PC-3 (cell line): ENCODE results near the gene ODF2L. TPM values are rescaled to one million over a fixed set of nuclear protein-coding genes. Genes with fewer than 3 reads are reported as not detected.

Experiments used
- ATAC-seq: fragments of 200-7000 bp; cut with Tn5 transposase; 2 replicates; pipeline ENCODE4 v1.9.1; 2020; ENCODE audit warnings: mild to moderate bottlenecking, moderate library complexity
- BruUV-seq: library from RNA; stranded (reverse); fragments of 400-500 nt; replicated peaks from 2 replicates; lab custom pipeline; 2021; lab: Mats Ljungman, UMichigan
- CTCF ChIA-PET: fragments of 300-600 bp; sonication (Branson Sonifier 250); formaldehyde crosslinking; loops from one replicate; lab custom pipeline; 2022; ENCODE audit warnings: antibody characterized with exemption; lab: Charles Lee
- POLR2A ChIA-PET: fragments of 300-600 bp; sonication (Branson Sonifier 250); formaldehyde crosslinking; loops from one replicate; lab custom pipeline; 2022; ENCODE audit warnings: antibody characterized with exemption; ENCODE audit not compliant: unreplicated experiment; lab: Charles Lee
- DNase-seq: peaks from one replicate; pipeline ENCODE4 v3.0.0-alpha.2; 2015
- H2AFZ ChIP-seq: fragments of 300-600 bp; sonication (generic); 2 replicates; pipeline ENCODE4 v1.6.0; 2016; ENCODE audit warnings: antibody characterized with exemption, low read length
- H3F3A ChIP-seq: fragments of 300-600 bp; sonication (generic); one replicate; pipeline ENCODE4 v1.6.0; 2017; ENCODE audit warnings: antibody characterized with exemption, low read length, control low read depth, mild to moderate bottlenecking; ENCODE audit not compliant: unreplicated experiment
- H3K27ac ChIP-seq: fragments of 300-600 bp; sonication (generic); 2 replicates; pipeline ENCODE4 v1.5.1; 2016; ENCODE audit warnings: mild to moderate bottlenecking, low read length
- H3K27me3 ChIP-seq: fragments of 300-600 bp; sonication (generic); 2 replicates; pipeline ENCODE4 v1.6.1; 2016; ENCODE audit warnings: low read length, mixed read lengths
- H3K36me3 ChIP-seq: fragments of 300-600 bp; sonication (generic); 2 replicates; pipeline ENCODE4 v1.6.1; 2016; ENCODE audit warnings: low read depth, mixed run types, low read length, mixed read lengths
- H3K4me1 ChIP-seq: fragments of 300-600 bp; sonication (generic); 2 replicates; pipeline ENCODE4 v1.5.1; 2016; ENCODE audit warnings: low read length; ENCODE audit not compliant: insufficient read depth
- H3K4me2 ChIP-seq: fragments of 300-600 bp; sonication (generic); 2 replicates; pipeline ENCODE4 v1.6.0; 2016; ENCODE audit warnings: low read length
- H3K4me3 ChIP-seq: fragments of 300-600 bp; sonication (generic); 2 replicates; pipeline ENCODE4 v1.5.1; 2016; ENCODE audit warnings: mild to moderate bottlenecking, low read length, mixed read lengths
- H3K79me2 ChIP-seq: fragments of 300-600 bp; sonication (generic); 2 replicates; pipeline ENCODE4 v1.6.1; 2017; ENCODE audit warnings: low read length, mixed read lengths
- H3K9ac ChIP-seq: fragments of 300-600 bp; sonication (generic); 2 replicates; pipeline ENCODE4 v1.6.0; 2016; ENCODE audit warnings: mild to moderate bottlenecking, low read length
- H3K9me2 ChIP-seq: fragments of 300-600 bp; sonication (generic); replicated peaks from 2 replicates; pipeline ENCODE4 v1.6.1; 2016; ENCODE audit warnings: mixed run types, low read length, mixed read lengths
- H3K9me3 ChIP-seq: fragments of 300-600 bp; sonication (generic); 2 replicates; pipeline ENCODE4 v1.6.1; 2016; ENCODE audit warnings: low read length, mixed read lengths
- H4K20me1 ChIP-seq: fragments of 300-600 bp; sonication (generic); 2 replicates; pipeline ENCODE4 v1.6.1; 2016; ENCODE audit warnings: low read length, mixed read lengths
- CTCF ChIP-seq: fragments of 300-600 bp; sonication (generic); conservative IDR thresholded peaks from 2 replicates; pipeline ENCODE4 v1.5.1; 2017; ENCODE audit warnings: antibody characterized with exemption, low read depth, mild to moderate bottlenecking, low read length
- EZH2 ChIP-seq: fragments of 300-600 bp; sonication (generic); IDR thresholded peaks from one replicate; pipeline ENCODE4 v1.6.1; 2017; ENCODE audit warnings: antibody characterized with exemption, mild to moderate bottlenecking, low read length; ENCODE audit not compliant: unreplicated experiment
- EZH2phosphoT487 ChIP-seq: fragments of 300-600 bp; sonication (generic); IDR thresholded peaks from 2 replicates; pipeline ENCODE4 v1.6.1; 2018; ENCODE audit warnings: mild to moderate bottlenecking, antibody characterized with exemption, low read length, borderline replicate concordance
- intact Hi-C: fragments of 100-400 bp; cut with micrococcal nuclease; formaldehyde crosslinking; loops from 2 replicates; pipeline ENCODE4 v1.9.0; 2023
- total RNA-seq: library from RNA; depleted of rRNA; stranded (reverse); fragments of >200 nt; gene quantifications from 2 replicates; pipeline ENCODE4 v1.2.3, GENCODE V29; 2014

Gene ODF2L
- total RNA-seq, 1 experiment from 2014 or later: 21.8 TPM

- no peak for DNase-seq
- ChIA-PET POLR2A (no interaction called here), CTCF (no interaction called here)
- Histone ChIP-seq H3K9me2 (no peaks in the 10 kb centered on the region), H3K79me2 (no peaks in the 10 kb centered on the region), H3K36me3 (no peaks in the 10 kb centered on the region), H3K9ac (no peak overlapping the region), H3K4me2 (no peak overlapping the region), H3K27me3 (peaks cover 64% of the 10 kb centered on the region), H3K27ac (no peak overlapping the region), H3K4me1 (no peaks in the 10 kb centered on the region), H3F3A (no peaks in the 10 kb centered on the region), H4K20me1 (no peaks in the 10 kb centered on the region), H3K9me3 (no peaks in the 10 kb centered on the region), H3K4me3 (no peak overlapping the region), H2AFZ (no peak overlapping the region)
- no TSS peak for BruUV-seq
- no peak for ATAC-seq
- intact Hi-C loops: no loop called here
- TF ChIP-seq CTCF (no peak), EZH2 (no peak), EZH2phosphoT487 (no peak)
These were observed 78.2 kb downstream of the ODF2L start for GRCh38 chr1:86317926-86318325.

GRCh38 chr1:86305731-86306130 is 90.4 kb downstream of the ODF2L start:
- H4K20me1 ChIP-seq: no peaks in the 10 kb centered on the region
- ATAC-seq (no peak), DNase-seq (no peak)
- H3K9ac ChIP-seq: no peak overlapping the region
- no peaks in the 10 kb centered on the region for H3K9me2 ChIP-seq
- no peak overlapping the region for H3K4me3 ChIP-seq
- H3K27me3 ChIP-seq: peaks cover 81% of the 10 kb centered on the region
- H3K36me3 ChIP-seq: no peaks in the 10 kb centered on the region
- H3K9me3 ChIP-seq: no peaks in the 10 kb centered on the region
- no peaks in the 10 kb centered on the region for H3K4me1 ChIP-seq
- intact Hi-C loops: no loop called here
- no peaks in the 10 kb centered on the region for H3K79me2 ChIP-seq
- no peak overlapping the region for H2AFZ ChIP-seq
- POLR2A ChIA-PET: no interaction called here
- H3K27ac ChIP-seq: no peak overlapping the region
- BruUV-seq: no TSS peak
- TF ChIP-seq EZH2 (no peak), CTCF (no peak), EZH2phosphoT487 (no peak)
- CTCF ChIA-PET: no interaction called here
- H3F3A ChIP-seq: no peaks in the 10 kb centered on the region
- no peak overlapping the region for H3K4me2 ChIP-seq

- Histone ChIP-seq H2AFZ (no peak overlapping the region), H4K20me1 (no peaks in the 10 kb centered on the region), H3K27me3 (peaks cover 76% of the 10 kb centered on the region), H3F3A (no peaks in the 10 kb centered on the region), H3K79me2 (no peaks in the 10 kb centered on the region), H3K9me3 (no peaks in the 10 kb centered on the region), H3K4me3 (no peak overlapping the region), H3K4me1 (no peaks in the 10 kb centered on the region), H3K27ac (no peak overlapping the region), H3K4me2 (no peak overlapping the region), H3K9ac (no peak overlapping the region), H3K9me2 (no peaks in the 10 kb centered on the region), H3K36me3 (no peaks in the 10 kb centered on the region)
- ATAC-seq: no peak
- no peak for DNase-seq
- no TSS peak for BruUV-seq
- ChIA-PET POLR2A (no interaction called here), CTCF (no interaction called here)
- TF ChIP-seq EZH2: no peak
- no peak for TF ChIP-seq EZH2phosphoT487
- TF ChIP-seq CTCF: no peak
- intact Hi-C loops: no loop called here
These were observed 93.0 kb downstream of the ODF2L start for GRCh38 chr1:86303041-86303690.
